ENCODE measurements around the gene IL12RB1. TPM values are rescaled to one million over a fixed set of nuclear protein-coding genes. Genes with fewer than 3 reads are reported as not detected.

The IL12RB1 gene
- total and polyA plus RNA-seq, 10 of the 15 experiments (the other 5 are each of a cell fraction or from before 2014, with no cell fraction given): 2.8 to 29.9 (median 17.6) TPM

GRCh38 chr19:18058208-18059009 lies 28.3 kb downstream of the IL12RB1 start (continued):
- TF ChIP-seq BCL3 (IDR thresholded peaks at IDR 0.05; ENCODE audit: borderline replicate concordance, insufficient read depth, low read depth, low read length, poor library complexity, severe bottlenecking) (no peak), ZNF274 (IDR thresholded peaks at IDR 0.05; ENCODE audit: insufficient read depth, insufficient read length) (no peak), GATAD2B (conservative IDR thresholded peaks at IDR 0.05; ENCODE audit: low read depth) (no peak), WRNIP1 (IDR thresholded peaks at IDR 0.05; ENCODE audit: borderline replicate concordance, low read depth, low read length) (no peak), NFXL1 (IDR thresholded peaks at IDR 0.05; ENCODE audit: borderline replicate concordance) (no peak), ASH2L (IDR thresholded peaks at IDR 0.05; ENCODE audit: borderline replicate concordance, low read depth) (no peak), RELA (IDR thresholded peaks at IDR 0.05; ENCODE audit: borderline replicate concordance, partially characterized antibody) (no peak), CREB1 (IDR thresholded peaks at IDR 0.05; ENCODE audit: low read depth) (peak; percentile 47; the same call in 1 of the 2 replicates), ELK1 (IDR thresholded peaks at IDR 0.05; ENCODE audit: low read depth, low read length) (no peak), PML (IDR thresholded peaks at IDR 0.05; ENCODE audit: low read length) (no peak), ZBTB4 (CRISPR knock-in tag; IDR thresholded peaks at IDR 0.05) (no peak), MTA3 (IDR thresholded peaks at IDR 0.05; ENCODE audit: borderline replicate concordance, low read length) (no peak), SRF (IDR thresholded peaks at IDR 0.05; ENCODE audit: low read depth in 2 of 2, low read length in 2 of 2) (no peak), ZNF384 (IDR thresholded peaks at IDR 0.05; ENCODE audit: borderline replicate concordance, low read depth, low read length) (no peak), BCL11A (IDR thresholded peaks at IDR 0.05; ENCODE audit: low read depth, low read length) (no peak), ESRRA (IDR thresholded peaks at IDR 0.05; ENCODE audit: low read length) (no peak), RCOR1 (conservative IDR thresholded peaks at IDR 0.05; ENCODE audit: low read depth, low read length) (no peak), E4F1 (IDR thresholded peaks at IDR 0.05; ENCODE audit: borderline replicate concordance, partially characterized antibody) (no peak)

Measured in GM12878 (cell line).